ENCODE data around the gene KIF20B.
"Not testable (repeated sequence)": the region's sequence is repeated elsewhere in the genome, so short reads cannot be mapped to it uniquely, and the experiment has no call there.

The KIF20B gene

DNA sequence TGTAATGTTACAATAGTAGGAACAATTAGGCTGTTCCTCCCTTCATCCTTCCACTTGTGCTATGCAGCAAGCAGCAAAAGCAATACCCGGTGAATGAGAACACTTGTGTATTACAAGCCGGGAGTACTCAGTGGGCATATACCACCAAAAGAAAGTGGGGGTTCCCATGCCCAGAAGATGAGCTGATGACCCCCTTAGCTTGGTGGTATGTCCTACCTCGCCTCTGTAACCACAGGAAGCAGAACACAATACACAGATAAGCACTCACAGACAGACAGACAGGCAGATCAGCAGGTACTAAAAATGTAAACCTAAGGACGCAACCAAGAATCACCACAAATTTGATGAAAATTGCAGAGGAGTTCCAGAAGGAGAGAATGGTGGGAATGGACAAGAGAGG lies 15.5 kb upstream of the KIF20B start:
- DNase-seq, result no peak

GRCh38 chr10:89690027-89690426 lies 11.4 kb upstream of the KIF20B start:
- DNase-seq, result no peak

- DNase-seq, result no peak
These were observed 9.0 kb upstream of the KIF20B start for GRCh38 chr10:89692416-89692815.

DNA sequence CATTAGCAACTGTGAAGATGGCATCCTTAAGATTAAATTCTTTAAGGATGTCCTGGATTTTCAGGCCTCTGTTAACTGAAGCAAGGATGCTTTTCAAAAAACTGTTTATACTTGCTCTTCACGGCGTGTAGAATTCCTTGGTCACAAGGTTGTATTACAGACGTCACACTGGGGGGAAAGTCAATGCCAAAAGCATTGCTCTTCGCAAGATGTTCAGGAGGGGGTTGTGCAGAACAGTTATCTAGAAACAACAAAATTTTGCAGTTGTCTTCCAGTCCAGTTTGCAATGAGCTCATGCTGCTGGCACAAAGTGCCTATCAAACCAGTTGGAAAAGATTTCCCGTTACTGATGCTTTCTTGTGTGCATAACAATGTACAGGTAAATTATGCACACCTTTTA lies 8.2 kb upstream of the KIF20B start:
- DNase-seq, result no peak

GRCh38 chr10:89695307-89695706 lies 6.1 kb upstream of the KIF20B start:
- no peak for DNase-seq

DNA sequence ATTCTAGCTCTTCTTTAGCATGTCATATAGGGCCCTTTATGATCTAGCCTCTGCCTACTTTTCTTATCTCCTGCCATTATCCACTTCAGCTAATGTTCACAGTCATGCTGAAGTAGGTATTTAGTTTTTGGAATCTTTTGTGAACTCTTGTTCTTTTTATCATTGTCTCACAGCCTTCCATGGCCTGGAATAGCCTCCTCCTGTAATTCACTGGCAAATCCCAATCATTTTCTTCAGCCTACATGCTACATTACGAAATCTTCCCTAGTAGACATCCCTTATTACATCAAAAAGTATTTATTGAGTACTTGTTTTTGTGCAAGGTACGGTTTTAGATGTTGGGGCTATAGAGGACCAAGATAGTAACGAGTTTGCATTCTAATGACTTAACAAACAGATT lies 3.4 kb upstream of the KIF20B start:
- no peak for DNase-seq

DNA sequence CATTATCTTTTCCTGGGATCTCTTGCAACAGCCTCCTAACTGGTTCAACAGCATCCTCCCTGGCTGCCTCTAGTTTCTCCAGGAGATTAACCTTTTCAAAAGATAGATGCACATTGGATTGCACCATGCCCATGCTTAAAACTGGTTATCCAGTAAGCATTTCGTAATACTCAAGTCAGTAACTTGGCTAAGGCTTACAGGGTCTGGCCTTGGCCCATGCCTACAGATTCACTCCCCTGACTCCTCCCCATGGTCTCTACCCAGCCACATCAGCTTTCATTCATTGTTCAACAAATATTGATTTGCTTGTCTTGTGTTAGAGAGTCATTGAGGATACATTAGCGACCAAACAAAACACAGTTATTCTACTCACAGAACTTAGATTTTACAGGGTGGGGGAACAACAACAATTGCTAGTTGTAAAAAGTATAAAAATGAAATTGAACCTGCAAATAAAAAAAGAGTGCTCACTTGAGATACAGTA lies 1.8 kb upstream of the KIF20B start:
- peak in 1 of 2 experiments; percentile 43 for DNase-seq

DNA sequence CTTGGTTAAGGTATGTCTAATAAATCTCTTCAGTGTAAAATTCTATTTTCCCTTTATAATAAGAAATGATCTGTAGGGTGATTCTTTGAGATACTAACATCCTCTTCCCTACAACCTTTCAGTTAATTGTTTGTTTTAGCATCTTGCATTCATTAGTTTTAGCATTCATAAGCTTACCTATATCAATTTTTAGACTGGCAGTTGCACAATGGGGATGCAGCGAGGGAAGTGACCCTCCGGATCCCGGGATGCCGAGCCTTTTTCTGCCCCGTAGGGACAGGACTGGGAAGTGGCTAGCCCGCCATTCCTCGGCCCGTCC lies 508 bp upstream of the KIF20B start:
- no peak for DNase-seq

GRCh38 chr10:89702121-89702480 lies 711 bp downstream of the KIF20B start:
- DNase-seq, result no peak

DNA sequence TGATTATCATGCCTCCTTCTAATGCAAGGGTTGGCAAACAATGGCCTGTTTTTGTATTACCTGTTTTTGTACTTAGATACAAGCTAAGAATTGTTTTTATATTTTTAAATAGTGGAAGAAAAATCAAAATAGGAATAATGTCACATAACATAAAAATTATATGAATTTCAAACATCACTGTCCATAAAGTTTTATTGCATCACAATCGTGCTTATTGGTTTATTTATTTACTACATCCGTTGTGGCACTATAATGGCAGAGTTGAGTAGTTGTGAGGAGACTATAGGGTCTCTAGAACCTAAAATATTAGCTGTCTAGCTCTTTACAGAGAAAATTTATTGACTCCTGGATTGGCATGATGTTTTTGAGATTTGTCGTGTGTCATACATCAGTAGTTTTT lies 4.1 kb downstream of the KIF20B start:
- DNase-seq, result no peak

DNA sequence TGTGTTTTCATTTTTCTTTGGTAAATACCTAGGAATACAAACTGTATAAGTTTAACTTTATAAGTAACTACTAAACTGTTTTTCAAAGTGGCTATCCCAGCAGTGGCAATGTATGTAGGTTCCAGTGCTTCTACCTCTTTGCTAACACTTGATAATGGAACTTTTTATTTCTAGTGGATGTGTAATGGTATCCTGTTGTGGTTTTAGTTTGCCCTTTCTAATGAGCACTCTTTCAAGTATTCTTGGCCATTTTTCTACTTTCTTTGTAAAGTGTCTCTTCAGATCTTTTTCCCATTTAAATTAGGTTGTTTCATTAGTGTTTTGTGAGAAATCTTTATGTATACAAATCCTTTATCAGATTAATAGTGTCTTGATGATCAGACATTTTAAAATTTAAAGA lies 4.6 kb downstream of the KIF20B start:
- DNase-seq, result no peak

GRCh38 chr10:89707372-89707771 lies 6.0 kb downstream of the KIF20B start:
- DNase-seq, result no peak

GRCh38 chr10:89710753-89711152 lies 9.4 kb downstream of the KIF20B start:
- no peak for DNase-seq

GRCh38 chr10:89734616-89735015 lies 33.2 kb downstream of the KIF20B start:
- no peak for DNase-seq

- DNase-seq, result no peak
These were observed 37.3 kb downstream of the KIF20B start for GRCh38 chr10:89738551-89739209.

DNA sequence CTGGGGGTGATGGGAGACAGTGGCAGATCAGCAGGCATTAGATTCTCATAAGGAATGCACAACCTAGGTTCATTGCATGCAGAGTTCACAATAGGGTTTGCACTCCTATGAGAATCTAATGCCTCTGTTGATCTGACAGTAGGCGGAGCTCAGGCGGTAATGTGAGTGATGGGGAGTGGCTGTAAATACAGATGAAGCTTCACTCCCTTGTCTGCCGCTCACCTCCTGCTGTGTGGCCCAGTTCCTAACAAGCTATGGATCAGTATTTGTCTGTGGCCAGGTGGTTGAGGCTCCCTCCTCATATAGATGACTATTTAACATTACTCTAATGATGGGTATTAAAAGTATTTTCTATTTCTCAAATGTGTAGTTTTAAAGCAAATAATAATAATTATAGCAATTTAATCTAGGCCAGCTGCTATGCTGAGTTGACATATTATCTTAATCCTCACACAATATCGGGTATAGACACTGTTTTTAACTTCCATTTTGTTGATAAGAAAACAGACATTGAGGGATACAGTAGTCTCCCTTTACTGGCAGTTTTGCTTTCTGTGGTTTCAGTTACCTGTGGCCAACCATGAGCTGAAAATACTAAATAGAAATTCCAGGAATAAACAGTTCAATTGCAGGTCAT lies 39.9 kb downstream of the KIF20B start:
- no peak for DNase-seq

DNA sequence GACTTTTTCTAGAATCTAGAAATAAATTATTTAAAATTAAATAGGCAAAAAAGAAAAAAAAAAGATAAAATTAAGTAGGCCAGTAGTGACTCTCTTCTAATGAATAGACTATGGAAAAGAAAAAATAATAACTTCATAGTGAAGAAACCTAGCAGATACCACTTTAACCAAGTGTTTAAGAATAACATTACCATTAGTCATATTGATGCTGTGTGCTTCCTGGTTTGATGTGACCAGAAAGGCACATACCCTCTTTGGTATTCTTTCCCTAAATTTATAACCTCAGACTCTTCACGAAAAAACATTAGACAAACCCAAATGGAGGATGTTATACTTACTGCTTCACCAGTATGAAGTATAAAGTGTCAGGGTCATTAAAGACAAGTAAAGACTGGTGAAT lies 42.6 kb downstream of the KIF20B start:
- DNase-seq, result no peak

DNA sequence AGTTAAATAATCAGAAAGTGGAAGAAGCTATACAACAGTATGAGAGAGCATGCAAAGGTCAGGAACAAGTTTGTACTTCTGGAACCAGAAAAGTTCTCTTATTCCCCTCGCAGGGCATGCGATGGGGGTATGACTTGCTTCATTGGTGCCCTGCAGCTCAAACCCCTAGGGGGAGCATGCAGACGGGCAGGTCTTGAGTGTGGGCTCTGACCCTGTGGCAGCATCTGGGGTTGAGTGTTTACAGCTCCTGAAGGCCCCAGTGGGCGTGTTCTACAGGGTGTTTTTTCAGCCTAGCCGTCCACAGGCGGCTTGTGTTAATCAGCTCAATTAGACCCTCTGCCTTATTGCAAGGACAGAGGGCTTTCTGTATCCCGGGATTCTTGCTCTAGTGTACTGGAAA lies 44.5 kb downstream of the KIF20B start:
- no peak for DNase-seq

GRCh38 chr10:89750441-89750840 lies 49.1 kb downstream of the KIF20B start:
- DNase-seq, result no peak

GRCh38 chr10:89755374-89755773 lies 54.0 kb downstream of the KIF20B start:
- DNase-seq, result no peak

DNA sequence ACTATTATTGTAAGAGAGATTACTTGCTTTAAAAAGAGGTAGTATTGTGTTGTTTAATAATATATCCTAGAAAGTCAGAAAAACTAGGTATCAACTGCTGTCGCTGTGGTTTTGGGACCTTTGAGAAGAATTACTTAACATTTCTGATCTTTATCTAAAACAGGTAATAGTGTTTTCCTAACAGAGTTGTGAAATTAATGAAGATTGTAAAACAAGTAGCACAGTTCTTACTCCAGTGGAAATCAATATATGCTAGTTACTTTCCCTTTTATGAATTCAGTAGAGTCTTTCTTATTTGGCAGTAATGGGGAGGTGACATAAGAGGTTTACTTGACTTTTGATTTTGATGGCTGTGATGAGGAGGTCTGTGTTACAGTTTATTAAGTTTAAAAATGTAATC lies 58.1 kb downstream of the KIF20B start:
- DNase-seq, result no peak

GRCh38 chr10:89763671-89764070 lies 62.3 kb downstream of the KIF20B start:
- DNase-seq, result not testable (repeated sequence)

- DNase-seq, result no peak
These were observed 70.3 kb downstream of the KIF20B start for GRCh38 chr10:89771684-89772083.

DNA sequence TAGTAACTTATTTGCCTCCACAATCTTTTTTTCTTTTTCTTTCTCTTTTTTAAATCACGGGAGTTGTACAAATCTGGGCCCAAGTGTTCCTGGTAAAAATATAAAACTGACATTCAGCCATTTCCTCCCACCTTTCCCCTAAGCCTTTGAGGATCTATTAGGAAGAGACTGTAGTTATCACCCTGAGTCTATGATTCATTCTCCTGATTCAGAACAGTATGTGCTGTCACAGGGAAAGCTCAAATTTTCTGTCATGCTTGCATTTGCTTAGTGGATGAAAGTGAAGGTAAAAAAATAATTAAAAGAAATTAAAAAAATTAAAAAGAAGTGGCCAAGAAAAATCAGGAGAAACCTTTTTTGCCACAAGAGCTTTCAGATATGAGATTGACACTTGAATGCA lies 71.7 kb downstream of the KIF20B start:
- DNase-seq, result no peak

GRCh38 chr10:89776665-89777064 lies 75.3 kb downstream of the KIF20B start:
- DNase-seq, result no peak
